Tibial artery (tissue), 4 donors: Measurements from ENCODE around the gene TTLL9.

Source experiments
- DNase-seq, 2 donors: peaks; one replicate each; pipeline ENCODE4 v3.0.0-alpha.2; 2019
- H3K27ac ChIP-seq, 2 donors: fragments of 200-600 bp; sonication (generic) in 1 of 2; 1 replicate in 1 of 2; 2 replicates in 1 of 2; pipeline ENCODE4 v1.5.1; 2018 to 2019; ENCODE audit warnings: mild to moderate bottlenecking in 1 of 2
- H3K27me3 ChIP-seq, 2 donors: fragments of 200-600 bp; sonication (generic) in 1 of 2; one replicate each; pipeline versions ENCODE4 v1.5.1 to v1.6.0; 2016 to 2019
- H3K36me3 ChIP-seq, 3 donors: fragments of 200-600 bp; sonication (generic) in 2 of 3; one replicate each; pipeline ENCODE4 v1.5.1; 2016 to 2019; ENCODE audit warnings: mild to moderate bottlenecking in 2 of 3
- H3K4me1 ChIP-seq, 4 donors: fragments of 200-600 bp; sonication (generic) in 2 of 4; 1 replicate in 3 of 4; 2 replicates in 1 of 4; pipeline ENCODE4 v1.5.1; 2016 to 2019
- H3K4me3 ChIP-seq, 2 donors: fragments of 200-600 bp; sonication (generic) in 1 of 2; 1 replicate in 1 of 2; 2 replicates in 1 of 2; pipeline ENCODE4 v1.5.1; 2018 to 2019; ENCODE audit warnings: mild to moderate bottlenecking in 2 of 2
- H3K9me3 ChIP-seq, 3 donors: fragments of 200-600 bp; sonication (generic) in 1 of 3; one replicate each; pipeline ENCODE4 v1.5.1; 2016 to 2019
- CTCF ChIP-seq, 2 experiments: fragments of 200-600 bp in 1 of 2; fragments of 450-650 bp in 1 of 2; IDR thresholded peaks; one replicate each; pipeline ENCODE4 v1.5.1; 2017 to 2019; ENCODE audit warnings: antibody characterized with exemption in 2 of 2, mild to moderate bottlenecking in 1 of 2, moderate library complexity in 1 of 2
- intact Hi-C: fragments of 100-400 bp; cut with DNase I; formaldehyde crosslinking; loops from one replicate; pipeline ENCODE4 v1.15.0; 2023; ENCODE audit warnings: low total_unique reads

Gene TTLL9

GRCh38 chr20:31956556-31957526, 86.4 kb downstream of the TTLL9 start:
- DNase-seq = no peak
- intact Hi-C loops = loop anchor here (10.0 kb wide), 3 partner anchors 132 to 292 kb away; partner anchors contain the start of gene BCL2L1
- H3K4me1 ChIP-seq = no peaks in the 10 kb centered on the region
- H3K27ac ChIP-seq = no peak overlapping the region
- H3K9me3 ChIP-seq = no peaks in the 10 kb centered on the region
- H3K36me3 ChIP-seq = no peaks in the 10 kb centered on the region
- TF ChIP-seq CTCF (IDR thresholded peaks at IDR 0.05) = no peak
- peaks cover 0 to 28% of the 10 kb centered on the region in 2 donors for H3K27me3 ChIP-seq
- no peak overlapping the region for H3K4me3 ChIP-seq

- no peak overlapping the region for H3K4me3 ChIP-seq
- no peak for TF ChIP-seq CTCF (IDR thresholded peaks at IDR 0.05)
- DNase-seq = no peak
- no peak overlapping the region for H3K27ac ChIP-seq
- peaks cover 0 to 62% of the 10 kb centered on the region in 2 donors for H3K27me3 ChIP-seq
- peaks cover 0 to under 1% (median 0%) of the 10 kb centered on the region in 4 donors for H3K4me1 ChIP-seq
- H3K9me3 ChIP-seq = no peaks in the 10 kb centered on the region
- H3K36me3 ChIP-seq = no peaks in the 10 kb centered on the region
- intact Hi-C loops = no loop called here
Observed at GRCh38 chr20:31962761-31963160, 92.3 kb downstream of the TTLL9 start.

GRCh38 chr20:31963889-31964288, 93.5 kb downstream of the TTLL9 start:
- no peaks in the 10 kb centered on the region for H3K9me3 ChIP-seq
- peaks cover 0 to 64% of the 10 kb centered on the region in 2 donors for H3K27me3 ChIP-seq
- H3K4me3 ChIP-seq = no peak overlapping the region
- TF ChIP-seq CTCF (IDR thresholded peaks at IDR 0.05) = no peak
- no peak for DNase-seq
- H3K36me3 ChIP-seq = no peaks in the 10 kb centered on the region
- peaks cover 0 to 4% (median 0%) of the 10 kb centered on the region in 4 donors for H3K4me1 ChIP-seq
- H3K27ac ChIP-seq = no peak overlapping the region
- intact Hi-C loops = no loop called here

- intact Hi-C loops = no loop called here
- Histone ChIP-seq H3K27me3 (peaks cover 0 to 66% of the 10 kb centered on the region in 2 donors), H3K9me3 (no peaks in the 10 kb centered on the region), H3K27ac (no peak overlapping the region), H3K36me3 (no peaks in the 10 kb centered on the region), H3K4me1 (peaks cover 0 to 4% (median 0%) of the 10 kb centered on the region in 4 donors), H3K4me3 (no peak overlapping the region)
- TF ChIP-seq CTCF (IDR thresholded peaks at IDR 0.05) = no peak
- no peak for DNase-seq
Observed at GRCh38 chr20:31966991-31967655, 96.7 kb downstream of the TTLL9 start.

GRCh38 chr20:31967830-31968249, 97.4 kb downstream of the TTLL9 start, which contains the start of gene XKR7:
Gene XKR7, plus strand, starts transcription at chr20:31968151. Its CDS starts 25 bp downstream, at chr20:31968176.
- Histone ChIP-seq H3K27me3 (peaks cover 0 to 58% of the 10 kb centered on the region in 2 donors), H3K27ac (no peak within 1 kb of the TSS), H3K4me3 (no peak within 1 kb of the TSS), H3K9me3 (no peaks in the 10 kb centered on the region), H3K4me1 (peaks cover 0 to 4% (median 0%) of the 10 kb centered on the region in 4 donors), H3K36me3 (no peaks in the 10 kb centered on the region)
- TF ChIP-seq CTCF (IDR thresholded peaks at IDR 0.05) = no peak
- no peak for DNase-seq
- intact Hi-C loops = no loop called here
